NCI-H187 treated with DMSO at 0.1 percent for 48 hours (cell line): ENCODE data around the gene NAT16.
"Not testable (repeated sequence)": the region's sequence is repeated elsewhere in the genome, so short reads cannot be mapped to it uniquely, and the experiment has no call there.

ENCODE experiments used
- DNase-seq: peaks from one replicate; lab custom pipeline; 2025; lab: John Stamatoyannopoulos, UW

Gene NAT16

GRCh38 chr7:101125989-101126650, 54.0 kb downstream of the NAT16 start:
- no peak for DNase-seq

- no peak for DNase-seq
Observed at GRCh38 chr7:101124376-101125056, 55.6 kb downstream of the NAT16 start.

GRCh38 chr7:101123703-101124068, 56.4 kb downstream of the NAT16 start:
- no peak for DNase-seq

GRCh38 chr7:101122933-101123702, 57.0 kb downstream of the NAT16 start:
- DNase-seq = no peak

- DNase-seq = no peak
Observed at GRCh38 chr7:101121991-101122932, 57.8 kb downstream of the NAT16 start.

GRCh38 chr7:101121631-101121990, 58.5 kb downstream of the NAT16 start:
- not testable (repeated sequence) for DNase-seq
